ENCODE measurements around the gene NFAM1.

Gene NFAM1

DNA sequence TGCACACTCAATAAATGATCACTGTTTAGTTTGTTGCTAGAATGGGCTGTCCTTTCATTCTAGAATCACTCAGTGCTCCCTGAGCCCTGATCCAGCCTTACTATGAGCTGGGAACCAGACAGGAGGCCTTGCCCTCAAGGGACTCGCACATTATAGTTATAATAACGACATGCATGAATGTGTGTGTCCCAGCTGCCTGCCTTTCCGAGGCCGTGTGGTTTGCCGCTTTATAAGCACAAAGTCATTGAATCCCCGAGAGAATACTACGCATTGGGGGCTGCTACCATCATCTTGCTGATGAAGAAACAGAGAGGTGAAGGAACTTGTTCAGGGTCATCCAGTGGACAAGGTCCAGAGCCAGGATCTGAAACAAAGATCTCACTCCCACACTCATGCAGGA is 75.7 kb downstream of the NFAM1 start:
- peak; percentile 75 for DNase-seq

DNA sequence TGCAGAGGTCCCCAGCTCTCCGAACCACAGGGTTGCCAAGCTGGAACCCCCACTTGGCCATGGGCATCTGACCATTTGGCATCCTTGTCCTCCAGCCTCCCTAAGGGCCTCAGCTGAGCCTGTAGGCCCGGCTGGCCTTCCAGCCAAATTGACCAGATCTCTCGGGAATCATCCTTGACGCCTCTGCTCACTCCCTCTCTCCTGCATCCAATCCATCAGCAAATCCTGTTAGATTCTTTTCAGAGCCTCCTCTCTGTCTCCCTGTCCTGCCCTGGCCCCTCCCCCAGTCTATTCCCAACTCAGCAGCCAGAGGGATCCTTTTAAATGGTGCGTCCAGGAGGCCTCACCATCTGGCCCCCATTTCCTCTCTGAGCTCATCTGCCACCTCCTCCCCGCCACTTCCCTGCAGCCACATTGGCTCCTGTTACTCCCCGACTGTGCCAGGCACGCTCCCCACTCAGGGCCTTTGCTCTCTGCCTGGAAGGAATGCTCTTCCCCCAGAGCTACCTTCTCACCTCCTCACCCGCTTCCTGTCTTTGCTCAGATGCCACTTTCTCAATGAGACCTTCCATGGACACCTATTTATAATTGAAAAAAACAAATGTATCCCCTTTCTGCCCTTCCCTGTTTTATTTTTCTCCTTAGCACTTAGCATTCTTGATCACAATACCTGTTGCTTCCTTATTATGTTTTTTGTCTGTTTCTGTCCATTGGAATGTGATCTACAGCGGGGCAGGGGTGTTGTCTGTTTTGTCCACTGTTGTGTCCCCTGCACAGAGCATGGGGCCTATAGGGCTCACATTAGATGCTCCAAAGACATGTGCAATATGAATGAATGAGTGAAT is 78.1 kb downstream of the NFAM1 start:
- DNase-seq, result peak; percentile 97

DNA sequence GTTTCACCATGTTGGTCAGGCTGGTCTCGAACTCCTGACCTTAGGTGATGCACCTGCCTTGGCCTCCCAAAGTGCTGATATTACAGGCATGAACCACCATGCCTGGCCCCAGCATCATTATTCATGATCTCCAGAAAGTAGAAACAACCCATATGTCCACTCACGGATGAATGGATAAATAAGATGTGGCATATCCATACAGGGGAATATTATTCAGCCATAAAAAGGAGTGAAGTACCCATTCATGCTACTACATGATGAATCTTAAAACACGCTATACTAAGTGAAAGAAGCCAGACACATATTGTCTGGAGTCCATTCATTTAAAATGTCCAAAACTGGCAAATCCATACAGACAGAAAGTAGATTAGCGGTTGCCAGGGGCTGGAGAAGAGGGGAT is 81.8 kb downstream of the NFAM1 start:
- no peak for DNase-seq

DNA sequence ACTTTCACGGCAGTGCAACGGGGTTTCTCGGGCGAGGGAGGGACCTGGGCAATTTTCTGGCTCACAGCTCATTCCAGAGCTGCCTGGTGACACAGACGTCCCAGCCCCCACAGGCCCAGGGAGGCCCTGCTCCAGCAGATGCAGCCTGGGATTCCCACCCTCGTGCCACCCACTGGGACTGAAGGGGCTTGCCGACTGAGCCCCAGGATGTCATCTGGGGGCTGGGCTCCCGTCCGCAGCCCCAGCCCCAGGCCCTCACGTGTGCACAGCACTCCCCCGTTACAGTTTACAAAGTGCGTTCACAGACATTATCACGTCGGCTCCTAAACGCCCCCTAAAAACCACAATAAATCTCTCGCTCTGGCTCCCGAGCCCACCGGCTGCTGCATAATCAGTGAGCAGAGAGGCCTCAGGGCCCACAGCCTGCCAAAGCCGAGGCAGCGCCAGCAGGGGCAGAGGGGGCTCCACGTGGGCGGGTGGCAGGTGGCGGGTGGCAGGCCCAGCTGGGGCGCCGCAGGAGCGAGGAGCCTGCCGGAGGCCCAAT is 84.8 kb downstream of the NFAM1 start:
- DNase-seq, result peak; percentile 94

DNA sequence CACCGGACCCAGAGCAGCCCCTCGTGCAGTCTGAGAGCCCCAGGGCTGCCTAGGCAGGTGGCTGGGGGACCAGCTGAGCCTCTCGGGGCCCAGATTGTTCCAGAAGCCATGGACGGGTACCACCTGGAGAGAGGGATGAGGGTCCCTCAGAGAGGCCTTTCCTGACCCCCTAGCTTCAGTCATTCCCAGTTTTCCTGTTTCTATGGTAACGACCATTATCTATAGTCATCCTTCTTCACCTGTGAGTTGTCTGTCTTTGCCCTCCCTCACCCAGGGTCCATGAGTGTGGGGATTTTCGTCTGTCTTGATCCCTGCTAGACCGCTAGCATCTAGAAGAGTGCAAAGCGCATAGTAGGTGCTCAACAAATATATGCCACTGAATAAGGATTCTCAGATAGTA is 85.5 kb downstream of the NFAM1 start:
- no peak for DNase-seq

DNA sequence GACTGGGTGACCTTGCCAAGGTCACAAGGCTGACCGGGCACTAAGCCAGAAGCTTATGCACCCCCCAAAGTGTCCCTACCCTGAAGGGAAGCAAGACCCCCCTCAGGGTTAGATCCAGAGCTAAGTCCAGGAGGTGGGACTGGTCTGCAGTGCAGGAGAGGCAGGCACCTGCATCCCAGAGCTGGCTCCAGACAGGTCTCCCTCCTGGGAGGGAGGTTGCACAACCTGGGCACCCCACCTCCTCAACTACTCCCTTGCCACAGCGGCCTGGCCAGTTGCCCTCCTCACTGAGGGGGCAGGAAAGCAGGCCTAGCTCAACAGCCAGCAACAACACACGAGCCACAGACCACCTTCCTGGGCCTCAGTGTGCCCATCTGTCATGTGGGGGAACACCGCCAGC is 86.7 kb downstream of the NFAM1 start:
- DNase-seq, result no peak

DNA sequence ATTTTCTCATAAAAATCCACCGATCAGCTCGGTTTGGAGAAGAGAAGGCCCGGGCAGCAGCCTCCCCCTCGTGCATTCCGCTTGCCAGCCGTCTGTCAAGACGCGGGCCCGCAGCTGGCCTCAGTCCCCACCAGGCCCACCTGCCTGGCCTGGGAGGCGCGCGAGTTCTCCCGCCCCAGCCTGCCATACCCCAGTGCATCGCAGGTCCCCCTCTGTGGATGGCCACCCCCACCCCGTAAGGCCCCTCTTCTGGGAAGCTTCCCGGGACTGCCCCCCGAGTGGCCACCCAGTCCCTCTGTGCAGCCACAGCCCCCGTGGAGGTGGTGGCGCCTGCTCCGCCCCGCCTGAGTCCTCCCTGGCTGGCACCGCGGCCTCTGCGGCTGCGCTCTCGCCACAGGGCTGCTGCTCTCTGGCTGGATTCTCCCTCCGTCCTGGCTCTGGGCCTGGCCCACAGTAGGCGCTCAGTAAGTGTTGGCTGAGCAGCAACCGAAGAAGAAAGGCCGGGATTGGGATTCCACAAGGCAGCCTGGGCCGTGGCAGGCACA is 87.8 kb downstream of the NFAM1 start:
- DNase-seq, result peak; percentile 54

DNA sequence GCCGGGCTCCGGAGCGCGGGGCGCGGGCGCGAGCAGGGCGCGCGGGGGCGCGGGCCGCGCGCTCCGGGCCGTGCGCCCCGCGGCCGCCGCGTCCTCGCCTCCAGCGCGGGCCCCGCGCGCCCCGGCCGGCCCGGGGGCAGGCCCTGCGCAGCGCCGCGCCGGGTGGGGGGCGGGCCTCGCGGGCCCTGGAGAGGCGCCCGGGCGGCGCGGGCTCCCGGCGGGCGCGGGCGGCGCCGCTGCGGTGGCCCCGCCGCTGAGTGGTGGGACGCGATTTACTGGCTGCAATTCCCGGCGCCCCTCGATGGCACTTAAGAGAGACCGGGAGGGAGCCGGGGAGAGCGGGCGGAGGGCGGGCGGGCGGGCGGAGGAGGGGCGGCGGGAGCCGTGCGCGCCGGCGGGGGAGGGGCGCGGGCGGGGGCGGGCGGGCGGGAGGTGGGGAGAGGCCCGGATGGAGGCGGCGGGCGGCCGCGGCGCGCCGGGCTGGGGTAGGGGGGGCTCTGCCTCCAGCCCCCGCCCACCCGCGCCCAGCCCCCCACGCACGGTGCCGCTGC is 88.6 kb downstream of the NFAM1 start:
- no peak for DNase-seq

DNA sequence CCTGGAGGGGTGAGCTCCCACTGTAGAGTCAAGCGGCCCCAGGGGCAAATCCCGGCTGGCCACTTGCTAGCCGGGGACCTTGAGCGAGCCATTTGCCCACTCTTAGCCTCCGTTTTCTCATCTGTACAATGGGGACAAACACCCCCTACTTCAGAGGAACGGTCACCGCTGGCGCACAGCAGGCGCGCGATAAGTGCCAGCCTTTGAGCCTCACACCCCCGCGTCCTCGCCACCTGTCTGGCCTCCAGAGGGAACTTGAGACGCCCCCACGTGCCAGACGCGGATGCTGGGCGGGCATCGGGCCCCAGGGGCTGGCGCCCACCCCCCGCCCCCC is 89.1 kb downstream of the NFAM1 start:
- no peak for DNase-seq

DNA sequence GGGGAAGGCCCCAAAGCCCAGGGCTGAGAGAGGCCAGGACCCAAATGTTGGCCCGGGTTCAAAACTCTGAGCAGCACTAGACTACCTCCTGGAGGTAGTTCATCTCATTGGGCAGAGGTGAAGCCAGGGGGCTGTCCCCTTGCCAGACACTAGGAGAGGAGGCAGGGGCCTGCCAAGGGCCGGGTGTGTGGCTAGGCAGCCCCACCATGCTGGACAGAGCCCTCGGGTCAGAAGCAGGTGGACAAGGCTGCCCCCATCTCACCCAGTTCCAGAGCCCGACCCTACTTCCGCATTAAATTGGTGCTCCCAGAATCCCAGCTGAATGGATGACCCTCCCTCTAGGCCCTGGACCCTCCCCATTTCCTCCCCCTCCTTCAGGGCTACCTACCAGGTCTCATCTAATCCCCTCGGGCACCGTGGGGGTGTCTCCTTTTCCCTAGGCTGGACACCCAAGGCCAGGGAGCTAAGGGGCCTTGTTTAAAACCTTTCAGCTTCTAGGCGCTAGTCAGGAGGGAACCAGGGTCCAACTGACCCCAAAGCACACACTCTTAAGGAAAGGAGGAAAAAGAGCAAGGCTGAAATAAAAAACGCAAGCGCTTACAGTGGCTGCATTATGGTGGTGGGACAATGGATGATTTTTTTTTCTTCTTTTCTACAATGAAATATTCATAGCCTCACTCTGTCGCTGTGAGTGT is 89.6 kb downstream of the NFAM1 start:
- no peak for DNase-seq

DNA sequence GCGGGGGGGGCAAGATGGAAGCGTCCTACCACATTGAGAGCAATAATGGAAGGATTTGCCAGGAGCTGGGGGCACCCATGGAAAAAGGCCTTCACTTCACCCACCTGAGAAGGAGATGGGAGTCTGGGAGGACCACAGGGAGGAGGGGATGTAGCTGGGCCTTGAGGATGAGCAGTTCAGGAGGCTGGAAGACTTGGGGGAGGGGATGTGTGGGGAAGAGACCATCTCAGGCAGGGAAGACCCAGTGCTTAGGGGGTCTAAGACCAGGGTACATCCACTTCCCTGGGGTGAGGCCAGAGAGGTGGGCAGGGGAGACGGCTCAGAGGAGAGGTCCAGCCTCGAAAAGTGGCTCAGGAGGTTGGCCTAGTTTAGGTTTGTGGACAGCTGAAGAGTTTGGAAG is 90.4 kb downstream of the NFAM1 start:
- no peak for DNase-seq

DNA sequence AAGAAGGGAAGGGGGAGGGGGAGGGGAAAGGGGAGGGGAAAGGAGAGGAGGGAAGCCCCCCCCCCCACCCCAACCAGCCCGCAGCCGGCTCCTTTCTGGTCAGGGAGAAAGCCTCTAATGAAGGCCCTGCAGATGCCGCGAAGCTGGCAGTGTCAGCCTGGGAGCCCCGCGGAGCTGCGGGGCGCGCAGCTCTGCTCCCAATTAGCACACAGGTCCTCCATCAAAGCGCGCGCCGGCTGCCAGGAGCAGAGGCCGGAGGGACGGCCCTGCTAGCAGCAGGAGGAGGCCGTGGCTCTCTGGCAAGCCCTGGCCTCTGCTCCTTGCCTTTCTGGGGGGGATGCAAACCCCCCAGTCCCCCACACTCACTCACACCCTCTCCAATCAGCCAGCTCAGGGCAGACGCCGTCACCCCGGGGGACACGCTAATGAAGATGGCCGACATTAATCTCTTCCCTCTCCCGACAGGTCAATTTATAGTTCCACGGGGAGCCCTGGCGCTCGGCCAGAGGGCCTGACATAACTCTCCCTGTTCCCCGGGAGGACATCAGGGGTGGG is 91.3 kb downstream of the NFAM1 start:
- DNase-seq, result no peak

DNA sequence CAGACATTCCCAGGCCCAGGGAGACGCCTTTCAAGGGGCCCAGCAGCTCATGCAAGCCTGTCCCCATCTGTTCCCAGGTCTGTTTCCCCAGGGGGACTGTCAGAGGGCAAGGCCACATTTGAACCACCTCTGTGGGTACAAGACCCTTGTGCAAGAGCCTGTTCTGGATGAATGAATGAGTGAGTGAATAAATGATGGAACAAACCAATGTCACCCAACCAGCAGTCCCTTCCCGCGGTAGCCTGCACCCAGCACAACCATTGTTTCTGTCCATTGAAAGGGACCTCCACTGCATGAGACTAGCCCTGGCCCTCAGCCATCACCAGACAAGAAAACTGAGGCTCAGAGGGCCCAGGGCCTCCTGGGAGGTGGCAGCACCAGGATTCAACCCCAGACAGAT is 92.1 kb downstream of the NFAM1 start:
- DNase-seq, result no peak

DNA sequence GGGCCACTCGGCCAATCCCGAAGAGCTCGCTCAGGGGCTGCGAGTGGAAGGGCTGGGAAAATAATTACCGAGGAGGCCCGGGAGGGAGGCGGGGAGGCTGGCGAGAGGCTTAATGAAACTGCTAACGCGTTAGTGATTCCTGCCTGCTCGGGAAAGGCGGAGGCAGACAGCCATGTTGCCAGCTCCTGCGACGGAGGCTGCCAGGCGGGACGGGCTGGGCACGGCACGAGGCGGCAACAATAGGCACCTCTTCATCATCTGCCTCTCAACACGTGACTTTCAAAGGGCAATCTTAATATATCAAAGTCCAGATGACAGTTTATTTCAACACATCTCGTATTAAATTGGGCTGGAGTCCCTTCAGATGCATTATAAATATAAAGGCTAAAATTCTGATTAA is 93.7 kb downstream of the NFAM1 start:
- no peak for DNase-seq

DNA sequence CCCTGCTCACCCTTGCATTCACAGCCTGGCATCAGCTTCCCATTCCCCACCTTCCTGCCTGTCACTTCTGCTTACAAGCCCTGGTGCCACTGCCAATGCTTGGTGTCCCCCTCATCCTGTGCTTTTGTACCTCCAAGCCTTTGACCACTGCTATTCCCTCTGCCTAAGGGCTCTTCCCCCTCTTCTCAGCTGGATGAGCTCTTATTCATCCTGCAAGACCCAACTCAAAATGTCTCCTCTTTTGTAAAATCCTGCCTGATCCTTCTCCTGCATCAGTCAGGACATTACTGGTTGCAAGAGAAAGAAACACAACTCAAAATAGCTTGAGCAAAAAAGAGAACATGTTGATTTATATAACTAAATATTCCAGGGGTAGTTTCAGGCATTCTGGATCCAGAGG is 94.8 kb downstream of the NFAM1 start:
- no peak for DNase-seq

DNA sequence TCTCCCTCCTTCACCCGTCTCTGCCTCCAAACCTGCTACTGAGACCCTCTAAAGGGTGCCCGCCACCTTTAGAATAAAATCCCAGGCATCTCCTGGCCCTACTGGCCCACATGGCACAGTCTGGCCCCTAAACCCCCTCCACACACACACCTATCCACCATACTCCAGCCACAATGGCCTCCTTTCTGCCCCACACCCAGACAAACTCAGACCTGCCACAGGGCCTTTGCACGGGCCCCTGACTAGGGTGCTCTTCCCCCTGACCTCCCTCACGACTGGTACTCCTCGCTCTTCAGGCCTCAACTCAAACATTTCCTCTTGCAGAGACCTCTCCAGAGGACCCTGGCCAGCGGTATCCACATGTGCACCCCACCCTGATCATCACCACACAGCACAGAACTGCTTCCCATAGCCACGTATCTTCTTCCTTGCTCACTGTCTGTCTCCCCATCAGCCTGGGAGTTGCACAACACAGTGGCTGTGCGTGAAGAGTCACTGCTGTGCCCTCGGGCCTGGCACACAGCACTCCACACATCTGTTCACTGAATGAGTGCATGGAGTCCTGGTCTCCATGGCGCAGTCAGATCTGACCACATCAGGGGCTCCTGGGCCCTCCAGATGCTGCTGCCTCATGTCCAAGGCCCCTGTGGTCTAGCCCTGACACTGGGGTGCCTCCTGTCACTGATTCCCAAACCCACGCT is 95.5 kb downstream of the NFAM1 start:
- DNase-seq, result no peak

DNA sequence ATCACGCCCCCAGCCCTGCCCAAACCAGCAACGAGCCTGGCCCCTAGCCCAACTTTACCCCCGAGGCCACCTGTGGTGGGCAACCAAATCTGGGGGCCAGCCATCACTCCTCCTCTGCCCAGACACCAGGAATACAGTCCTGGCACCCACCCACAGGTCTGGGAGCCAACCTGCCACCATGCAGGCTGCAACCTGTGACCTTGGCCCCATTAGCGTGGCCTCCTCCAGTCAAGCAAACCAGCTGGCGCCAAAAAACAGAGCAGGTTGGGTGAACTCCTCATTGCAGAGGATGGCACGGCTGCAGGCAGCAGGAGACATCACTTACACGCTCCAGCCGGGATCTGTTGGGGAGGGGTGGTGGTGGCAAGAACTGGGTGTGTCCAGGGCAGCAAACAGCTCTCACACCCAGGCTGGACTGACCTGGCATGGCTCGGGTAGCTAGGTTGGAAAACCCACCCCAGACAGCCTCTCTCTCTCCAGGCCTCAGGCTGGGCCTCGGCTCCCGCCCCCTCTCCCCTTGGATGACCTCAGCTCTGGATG is 96.3 kb downstream of the NFAM1 start:
- DNase-seq, result peak; percentile 57

DNA sequence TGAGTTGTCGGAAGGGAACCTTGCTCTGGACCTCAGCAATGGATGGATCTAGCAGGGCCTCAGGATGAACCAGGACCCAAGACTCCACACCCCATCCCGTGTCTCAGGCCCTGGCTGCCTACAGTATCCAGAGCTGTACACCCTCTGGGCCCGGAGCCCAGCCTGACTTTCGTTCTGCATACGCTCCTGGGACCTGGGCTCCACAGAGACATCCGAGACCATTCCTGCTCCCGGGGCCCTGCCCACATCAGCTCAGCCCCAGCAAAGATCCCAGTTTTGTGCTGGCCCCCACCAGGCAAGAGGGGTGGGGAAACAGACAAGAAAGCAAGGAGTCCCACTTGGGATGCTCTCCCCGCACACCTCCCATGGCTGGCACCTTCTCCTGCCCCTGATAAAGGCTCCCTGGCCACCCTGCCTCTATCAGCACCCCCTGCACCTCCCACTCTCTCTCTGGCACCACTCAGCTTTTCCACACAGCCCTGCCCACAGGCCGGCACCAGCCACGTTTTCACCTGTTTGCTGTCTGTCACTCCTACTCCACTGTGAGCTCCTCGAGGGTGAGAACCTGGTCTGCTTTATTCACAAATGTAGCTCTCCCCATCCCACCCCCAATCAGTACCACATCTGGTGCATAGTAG is 97.2 kb downstream of the NFAM1 start:
- no peak for DNase-seq

DNA sequence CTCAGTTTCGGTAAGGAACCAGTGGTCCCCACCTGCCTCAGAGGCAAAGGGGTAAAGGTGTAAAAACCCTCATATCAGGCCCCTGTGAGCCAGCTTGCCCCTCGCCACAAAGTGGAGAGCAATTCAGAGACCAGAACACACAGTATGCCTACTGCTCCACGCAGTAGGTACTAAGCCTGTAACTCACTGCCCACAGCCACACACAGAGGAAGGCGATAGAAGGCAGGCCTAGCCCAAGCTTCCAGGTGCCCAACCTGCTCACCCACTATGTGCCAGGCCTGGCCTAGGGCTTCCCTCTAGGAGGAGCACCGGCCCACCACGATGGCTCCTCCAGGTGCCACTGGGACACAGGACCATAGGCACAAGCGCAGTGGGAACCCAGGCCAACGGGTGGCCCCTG is 98.7 kb downstream of the NFAM1 start:
- no peak for DNase-seq

DNA sequence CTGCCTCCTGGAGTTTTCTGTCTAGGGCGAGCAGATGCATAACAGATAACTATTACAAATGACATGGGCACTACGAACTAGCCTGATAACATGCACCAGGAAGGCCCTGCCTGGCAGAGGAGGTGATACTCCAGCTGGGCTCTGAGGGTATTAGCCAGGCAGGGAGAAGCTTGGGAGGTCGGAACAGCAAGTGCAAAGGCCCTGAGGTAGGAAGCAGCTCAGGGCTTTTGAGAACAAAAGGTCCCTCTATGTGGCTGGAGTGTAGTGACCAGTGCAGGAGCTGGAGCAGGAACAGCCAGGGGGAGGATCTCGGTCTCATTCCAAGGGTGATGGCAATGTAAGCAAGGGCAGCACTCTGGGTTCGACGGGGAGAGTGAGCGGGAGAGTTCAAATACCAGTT is 100.1 kb downstream of the NFAM1 start:
- no peak for DNase-seq

DNA sequence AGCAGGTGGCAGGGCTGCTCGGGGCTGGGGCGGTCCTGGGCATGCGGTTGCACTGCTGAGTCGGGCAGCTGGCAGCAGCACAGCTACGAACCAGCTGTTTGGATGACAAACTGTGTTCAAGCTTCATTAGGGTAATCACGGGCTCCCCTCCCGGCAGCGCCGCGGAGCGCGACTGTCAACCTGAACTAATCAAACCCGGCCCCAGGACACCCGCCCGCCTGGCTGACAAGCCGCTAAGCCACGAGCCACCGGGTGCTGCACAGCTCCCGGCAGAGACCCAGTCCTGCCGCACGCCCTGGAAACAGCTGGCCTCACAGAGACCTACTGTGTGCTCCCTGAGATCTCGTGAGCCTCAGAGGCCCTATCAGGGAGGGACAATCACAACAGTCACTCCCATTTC is 101.2 kb downstream of the NFAM1 start:
- DNase-seq, result peak; percentile 88

Data from NCI-H1694 (cell line).